ENCODE results near the gene SACM1L. TPM values are rescaled to one million over a fixed set of nuclear protein-coding genes. Genes with fewer than 3 reads are reported as not detected.

Gene SACM1L
- total RNA-seq, 1 experiment from 2014 or later, result 30.1 TPM

DNA sequence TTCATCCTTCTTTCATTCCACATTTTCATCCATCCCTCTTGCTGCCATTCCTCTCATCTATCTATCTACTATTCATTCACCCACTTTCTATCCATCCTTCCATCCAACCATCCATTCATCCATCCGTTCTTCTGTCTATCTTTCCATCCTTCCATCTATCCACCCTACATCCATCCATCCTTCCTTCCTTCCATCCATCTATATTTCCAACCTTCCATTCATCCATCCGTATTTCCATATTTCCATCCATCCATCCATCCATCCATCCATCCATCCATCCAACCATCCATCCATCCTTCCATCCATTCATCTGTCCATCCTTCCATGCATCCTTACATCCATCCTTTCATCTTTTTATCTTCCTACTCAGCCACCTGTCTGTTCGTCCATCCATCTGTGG is 93.2 kb downstream of the SACM1L start:
- no peaks in the 10 kb centered on the region for H3K9me3 ChIP-seq (ENCODE audit: low read length)
- no peak overlapping the region for H2AFZ ChIP-seq (ENCODE audit: low read length)
- POLR2A ChIA-PET (ENCODE audit: unreplicated experiment), result no interaction called here
- no TSS peak for BruUV-seq (replicated peaks)
- H3K36me3 ChIP-seq (ENCODE audit: low read depth, low read length), result no peaks in the 10 kb centered on the region
- DNase-seq (no peak), ATAC-seq (no peak)
- H3K9ac ChIP-seq (ENCODE audit: low read length), result no peak overlapping the region
- H3K4me1 ChIP-seq (ENCODE audit: insufficient read depth, low read length), result no peaks in the 10 kb centered on the region
- H3K79me2 ChIP-seq (ENCODE audit: low read length), result no peaks in the 10 kb centered on the region
- TF ChIP-seq, protein P1, sequence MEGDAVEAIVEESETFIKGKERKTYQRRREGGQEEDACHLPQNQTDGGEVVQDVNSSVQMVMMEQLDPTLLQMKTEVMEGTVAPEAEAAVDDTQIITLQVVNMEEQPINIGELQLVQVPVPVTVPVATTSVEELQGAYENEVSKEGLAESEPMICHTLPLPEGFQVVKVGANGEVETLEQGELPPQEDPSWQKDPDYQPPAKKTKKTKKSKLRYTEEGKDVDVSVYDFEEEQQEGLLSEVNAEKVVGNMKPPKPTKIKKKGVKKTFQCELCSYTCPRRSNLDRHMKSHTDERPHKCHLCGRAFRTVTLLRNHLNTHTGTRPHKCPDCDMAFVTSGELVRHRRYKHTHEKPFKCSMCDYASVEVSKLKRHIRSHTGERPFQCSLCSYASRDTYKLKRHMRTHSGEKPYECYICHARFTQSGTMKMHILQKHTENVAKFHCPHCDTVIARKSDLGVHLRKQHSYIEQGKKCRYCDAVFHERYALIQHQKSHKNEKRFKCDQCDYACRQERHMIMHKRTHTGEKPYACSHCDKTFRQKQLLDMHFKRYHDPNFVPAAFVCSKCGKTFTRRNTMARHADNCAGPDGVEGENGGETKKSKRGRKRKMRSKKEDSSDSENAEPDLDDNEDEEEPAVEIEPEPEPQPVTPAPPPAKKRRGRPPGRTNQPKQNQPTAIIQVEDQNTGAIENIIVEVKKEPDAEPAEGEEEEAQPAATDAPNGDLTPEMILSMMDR (conservative IDR thresholded peaks at IDR 0.05; ENCODE audit: low read depth, low read length), result no peak
- TF ChIP-seq EZH2 (IDR thresholded peaks at IDR 0.05; ENCODE audit: low read length, unreplicated experiment) (no peak), EZH2phosphoT487 (IDR thresholded peaks at IDR 0.05; ENCODE audit: borderline replicate concordance, low read length) (no peak)
- H3K9me2 ChIP-seq (replicated peaks; ENCODE audit: low read length), result no peaks in the 10 kb centered on the region
- H3K4me3 ChIP-seq (ENCODE audit: low read length), result no peak overlapping the region
- intact Hi-C loops (cut with micrococcal nuclease), result no loop called here
- H4K20me1 ChIP-seq (ENCODE audit: low read length), result no peaks in the 10 kb centered on the region
- H3K27ac ChIP-seq (ENCODE audit: low read length), result no peak overlapping the region
- no peaks in the 10 kb centered on the region for H3F3A ChIP-seq (ENCODE audit: low read length, unreplicated experiment)
- no peak overlapping the region for H3K4me2 ChIP-seq (ENCODE audit: low read length)
- CTCF ChIA-PET, result no interaction called here
- H3K27me3 ChIP-seq (ENCODE audit: low read length), result no peaks in the 10 kb centered on the region

DNA sequence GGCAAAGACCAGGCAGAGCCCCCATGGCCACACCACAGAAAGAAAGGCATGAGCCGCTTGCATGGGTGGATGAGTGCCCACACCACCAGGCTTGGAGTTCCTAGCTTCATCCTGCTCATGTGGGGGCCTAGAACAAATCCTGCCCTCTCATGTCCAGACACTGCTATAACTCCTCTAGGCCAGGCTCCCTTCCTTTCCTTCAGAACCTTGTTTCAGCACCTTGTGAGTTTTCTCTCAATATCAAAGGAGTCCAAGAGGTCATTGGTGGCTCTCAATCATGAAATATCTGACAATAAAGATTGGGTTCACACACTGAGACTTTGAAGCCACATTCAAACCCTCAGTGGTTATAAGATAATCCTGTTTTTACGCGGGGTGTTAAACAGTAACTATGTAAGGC is 94.5 kb downstream of the SACM1L start:
- Histone ChIP-seq H3K9me2 (replicated peaks; ENCODE audit: low read length) (no peaks in the 10 kb centered on the region), H3K4me1 (ENCODE audit: insufficient read depth, low read length) (no peaks in the 10 kb centered on the region), H3F3A (ENCODE audit: low read length, unreplicated experiment) (no peaks in the 10 kb centered on the region), H3K79me2 (ENCODE audit: low read length) (no peaks in the 10 kb centered on the region), H3K4me2 (ENCODE audit: low read length) (no peak overlapping the region), H2AFZ (ENCODE audit: low read length) (no peak overlapping the region), H4K20me1 (ENCODE audit: low read length) (no peaks in the 10 kb centered on the region), H3K36me3 (ENCODE audit: low read depth, low read length) (no peaks in the 10 kb centered on the region), H3K9me3 (ENCODE audit: low read length) (no peaks in the 10 kb centered on the region), H3K27me3 (ENCODE audit: low read length) (no peaks in the 10 kb centered on the region), H3K27ac (ENCODE audit: low read length) (no peak overlapping the region), H3K9ac (ENCODE audit: low read length) (no peak overlapping the region), H3K4me3 (ENCODE audit: low read length) (no peak overlapping the region)
- TF ChIP-seq, protein P1 (conservative IDR thresholded peaks at IDR 0.05; ENCODE audit: low read depth, low read length), result 0 out of 2 replicates have a peak, but pooled peaks have one; percentile 19
- no peak for TF ChIP-seq EZH2phosphoT487 (IDR thresholded peaks at IDR 0.05; ENCODE audit: borderline replicate concordance, low read length)
- ChIA-PET POLR2A (ENCODE audit: unreplicated experiment) (no interaction called here), CTCF (interaction anchor here (0.6 kb wide), 1 partner anchor 295 kb away, joined by 3 read pairs; no protein-coding TSS in a partner anchor)
- intact Hi-C loops (cut with micrococcal nuclease), result no loop called here
- no peak for DNase-seq
- no peak for ATAC-seq
- no TSS peak for BruUV-seq (replicated peaks)

DNA sequence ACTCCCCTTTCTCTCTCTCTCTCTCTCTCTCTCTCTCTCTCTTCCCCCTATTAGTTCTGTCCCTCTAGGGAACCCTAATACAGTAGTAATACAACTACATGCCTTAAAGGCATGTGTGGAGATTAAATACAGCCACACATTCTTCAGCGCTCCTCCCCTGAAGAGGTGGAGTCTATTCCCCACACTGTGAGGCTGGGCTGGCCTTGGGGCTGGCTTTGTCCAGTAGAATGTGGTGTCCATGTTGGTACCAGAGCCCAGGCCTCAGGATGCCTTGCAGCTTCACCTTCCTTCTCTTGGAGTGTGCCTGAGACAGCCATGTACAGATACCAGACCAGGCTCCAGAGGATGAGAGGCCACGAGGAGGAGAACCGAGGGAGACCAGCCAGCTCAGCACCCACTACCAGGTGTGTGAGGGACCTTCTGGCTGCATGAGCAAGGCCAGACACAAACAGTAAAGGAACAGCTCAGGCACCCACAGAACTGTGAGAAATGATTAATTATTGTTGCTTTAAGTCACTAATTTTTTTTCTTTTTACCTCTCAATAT is 96.5 kb downstream of the SACM1L start:
- ChIA-PET POLR2A (ENCODE audit: unreplicated experiment) (no interaction called here), CTCF (no interaction called here)
- Histone ChIP-seq H3K27me3 (ENCODE audit: low read length) (no peaks in the 10 kb centered on the region), H4K20me1 (ENCODE audit: low read length) (no peaks in the 10 kb centered on the region), H3K9me2 (replicated peaks; ENCODE audit: low read length) (no peaks in the 10 kb centered on the region), H3K36me3 (ENCODE audit: low read depth, low read length) (no peaks in the 10 kb centered on the region), H3K79me2 (ENCODE audit: low read length) (no peaks in the 10 kb centered on the region), H3K4me2 (ENCODE audit: low read length) (no peak overlapping the region), H3K9me3 (ENCODE audit: low read length) (peaks cover 6% of the 10 kb centered on the region; the same call in 1 of the 2 replicates), H3K4me3 (ENCODE audit: low read length) (no peak overlapping the region), H3K27ac (ENCODE audit: low read length) (no peak overlapping the region), H3K9ac (ENCODE audit: low read length) (no peak overlapping the region), H2AFZ (ENCODE audit: low read length) (no peak overlapping the region), H3K4me1 (ENCODE audit: insufficient read depth, low read length) (no peaks in the 10 kb centered on the region), H3F3A (ENCODE audit: low read length, unreplicated experiment) (no peaks in the 10 kb centered on the region)
- TF ChIP-seq, protein P1 (conservative IDR thresholded peaks at IDR 0.05; ENCODE audit: low read depth, low read length), result no peak
- no peak for TF ChIP-seq EZH2 (IDR thresholded peaks at IDR 0.05; ENCODE audit: low read length, unreplicated experiment)
- TF ChIP-seq EZH2phosphoT487 (IDR thresholded peaks at IDR 0.05; ENCODE audit: borderline replicate concordance, low read length), result no peak
- ATAC-seq, result no peak
- no peak for DNase-seq
- BruUV-seq (replicated peaks), result no TSS peak
- intact Hi-C loops (cut with micrococcal nuclease), result no loop called here
